CD8-positive, alpha-beta memory T cell (primary cell): ENCODE measurements around the gene LMTK3. TPM values are rescaled to one million over a fixed set of nuclear protein-coding genes. Genes with fewer than 3 reads are reported as not detected.

ENCODE experiments used
- CTCF ChIA-PET: fragments of 350-600 bp; sonication (Branson Sonifier 250); formaldehyde crosslinking; loops from one replicate; lab custom pipeline; 2021; ENCODE audit warnings: antibody characterized with exemption; lab: Charles Lee
- POLR2A ChIA-PET: fragments of 350-600 bp; sonication (Branson Sonifier 250); formaldehyde crosslinking; loops from one replicate; lab custom pipeline; 2021; ENCODE audit warnings: antibody characterized with exemption; lab: Charles Lee
- DNase-seq, 5 donors: peaks; one replicate each; pipeline versions ENCODE4 v3.0.0 to v3.0.0-alpha.2; 2020 to 2022; ENCODE audit warnings: mixed read lengths in 1 of 5
- H3K27ac ChIP-seq: one replicate; pipeline ENCODE4 v1.7.0; 2013; ENCODE audit warnings: low read depth, mild to moderate bottlenecking, low read length, moderate library complexity
- H3K27me3 ChIP-seq: 2 replicates; pipeline ENCODE4 v1.7.0; 2013; ENCODE audit warnings: low read length, mild to moderate bottlenecking; ENCODE audit not compliant: insufficient read depth, poor library complexity, severe bottlenecking
- H3K36me3 ChIP-seq: 2 replicates; pipeline ENCODE4 v1.7.0; 2013; ENCODE audit warnings: mild to moderate bottlenecking, low read length, moderate library complexity; ENCODE audit not compliant: insufficient read depth
- H3K4me1 ChIP-seq: 2 replicates; pipeline ENCODE4 v1.7.0; 2013; ENCODE audit warnings: mild to moderate bottlenecking, low read length, moderate library complexity; ENCODE audit not compliant: insufficient read depth
- H3K4me3 ChIP-seq: 2 replicates; pipeline ENCODE4 v1.7.0; 2013; ENCODE audit warnings: mild to moderate bottlenecking, low read length
- H3K9me3 ChIP-seq: 2 replicates; pipeline ENCODE4 v1.7.0; 2013; ENCODE audit warnings: mild to moderate bottlenecking, low read length
- H3K27ac Mint-ChIP-seq, 8 donors: one replicate each; pipeline ENCODE4 v1.8.0; 2020 to 2021; ENCODE audit warnings: mixed read lengths in 8 of 8, mild to moderate bottlenecking in 6 of 8, inconsistent platforms in 3 of 8, moderate library complexity in 3 of 8
- H3K27me3 Mint-ChIP-seq, 2 donors: one replicate each; pipeline ENCODE4 v1.8.0; 2020 to 2021; ENCODE audit warnings: mixed read lengths in 2 of 2, mild to moderate bottlenecking in 1 of 2, moderate library complexity in 1 of 2
- H3K36me3 Mint-ChIP-seq, 3 donors: one replicate each; pipeline ENCODE4 v1.8.0; 2020 to 2021; ENCODE audit warnings: mixed read lengths in 3 of 3, inconsistent platforms in 1 of 3, mild to moderate bottlenecking in 1 of 3
- H3K4me1 Mint-ChIP-seq, 3 donors: one replicate each; pipeline ENCODE4 v1.8.0; 2020 to 2021; ENCODE audit warnings: mixed read lengths in 3 of 3, inconsistent platforms in 1 of 3, mild to moderate bottlenecking in 1 of 3
- H3K4me3 Mint-ChIP-seq, 7 donors: one replicate each; pipeline ENCODE4 v1.8.0; 2020 to 2021; ENCODE audit warnings: mixed read lengths in 7 of 7, mild to moderate bottlenecking in 6 of 7, moderate library complexity in 4 of 7, inconsistent platforms in 2 of 7
- H3K9me3 Mint-ChIP-seq, 5 donors: one replicate each; pipeline ENCODE4 v1.8.0; 2020 to 2022; ENCODE audit warnings: mixed read lengths in 5 of 5, mild to moderate bottlenecking in 3 of 5, moderate library complexity in 2 of 5, inconsistent platforms in 1 of 5
- polyA plus RNA-seq: library from polyadenylated mRNA; unstranded; fragments of 300-500 nt; fragmentation: Illumina TruSeq; gene quantifications from one replicate; pipeline ENCODE4 v1.2.3, GENCODE V29; 2021
- total RNA-seq, 2 experiments: library from RNA; stranded (reverse); gene quantifications; one replicate each; pipeline ENCODE4 v1.2.3, GENCODE V29; 2021

The LMTK3 gene
- total and polyA plus RNA-seq, 3 experiments from 2014 or later: 4.6 to 4.7 TPM; not detected in 1

GRCh38 chr19:48499316-48500090 is 12.1 kb downstream of the LMTK3 start:
- H3K9me3 ChIP-seq: no peaks in the 10 kb centered on the region
- H3K4me3 Mint-ChIP-seq: peak overlapping the region in 1 of 7 donors; percentile 39
- CTCF ChIA-PET: interaction anchor here (1.8 kb wide), 1 partner anchor 10 kb away, joined by 6 read pairs; no protein-coding TSS in a partner anchor
- POLR2A ChIA-PET: no interaction called here
- H3K4me1 Mint-ChIP-seq: peaks cover 5 to 23% (median 18%) of the 10 kb centered on the region in 3 donors
- no peaks in the 10 kb centered on the region for H3K36me3 ChIP-seq
- H3K27me3 ChIP-seq: no peaks in the 10 kb centered on the region
- H3K4me3 ChIP-seq: no peak overlapping the region
- H3K4me1 ChIP-seq: peaks cover 7% of the 10 kb centered on the region
- peak overlapping the region in 1 of 8 donors; percentile 17 for H3K27ac Mint-ChIP-seq
- no peaks in the 10 kb centered on the region for H3K9me3 Mint-ChIP-seq
- peaks cover 0 to 3% (median 0%) of the 10 kb centered on the region in 3 donors for H3K36me3 Mint-ChIP-seq
- no peak for DNase-seq
- H3K27ac ChIP-seq: no peak overlapping the region
- peaks cover 20 to 26% of the 10 kb centered on the region in 2 donors for H3K27me3 Mint-ChIP-seq

- Mint-ChIP-seq H3K27ac (no peak overlapping the region), H3K4me1 (peaks cover 5 to 28% (median 22%) of the 10 kb centered on the region in 3 donors), H3K36me3 (peaks cover 0 to 3% (median 0%) of the 10 kb centered on the region in 3 donors), H3K27me3 (peaks cover 24 to 31% of the 10 kb centered on the region in 2 donors), H3K9me3 (no peaks in the 10 kb centered on the region), H3K4me3 (no peak overlapping the region)
- Histone ChIP-seq H3K9me3 (no peaks in the 10 kb centered on the region), H3K27ac (no peak overlapping the region), H3K4me3 (no peak overlapping the region), H3K27me3 (no peaks in the 10 kb centered on the region), H3K36me3 (no peaks in the 10 kb centered on the region), H3K4me1 (peaks cover 13% of the 10 kb centered on the region)
- ChIA-PET POLR2A (no interaction called here), CTCF (interaction anchor here (1.0 kb wide), 1 partner anchor 9 kb away, joined by 3 read pairs; no protein-coding TSS in a partner anchor)
- DNase-seq: no peak
These were observed 12.9 kb downstream of the LMTK3 start for GRCh38 chr19:48498595-48499311.

GRCh38 chr19:48497728-48498594 is 13.7 kb downstream of the LMTK3 start:
- H3K27me3 Mint-ChIP-seq: peaks cover 24 to 30% of the 10 kb centered on the region in 2 donors
- H3K4me1 Mint-ChIP-seq: peaks cover 5 to 29% (median 23%) of the 10 kb centered on the region in 3 donors
- ChIA-PET POLR2A (no interaction called here), CTCF (interaction anchor here (1.0 kb wide), 1 partner anchor 8 kb away, joined by 3 read pairs; no protein-coding TSS in a partner anchor)
- Histone ChIP-seq H3K27ac (no peak overlapping the region), H3K4me1 (peaks cover 13% of the 10 kb centered on the region), H3K4me3 (no peak overlapping the region), H3K9me3 (no peaks in the 10 kb centered on the region), H3K27me3 (no peaks in the 10 kb centered on the region), H3K36me3 (no peaks in the 10 kb centered on the region)
- DNase-seq: no peak
- H3K36me3 Mint-ChIP-seq: peaks cover 0 to 3% (median 0%) of the 10 kb centered on the region in 3 donors
- H3K27ac Mint-ChIP-seq: peak overlapping the region in 1 of 8 donors; percentile 29
- no peak overlapping the region for H3K4me3 Mint-ChIP-seq
- H3K9me3 Mint-ChIP-seq: no peaks in the 10 kb centered on the region

- Mint-ChIP-seq H3K36me3 (peaks cover 0 to 3% (median 0%) of the 10 kb centered on the region in 3 donors), H3K9me3 (no peaks in the 10 kb centered on the region), H3K27me3 (peaks cover 31 to 34% of the 10 kb centered on the region in 2 donors), H3K4me3 (peak overlapping the region in 1 of 7 donors; percentile 37), H3K27ac (peak overlapping the region in 2 of 8 donors; percentile 22 to 90), H3K4me1 (peaks cover 12 to 30% (median 30%) of the 10 kb centered on the region in 3 donors)
- Histone ChIP-seq H3K27ac (no peak overlapping the region), H3K4me3 (no peak overlapping the region), H3K4me1 (peaks cover 22% of the 10 kb centered on the region), H3K9me3 (no peaks in the 10 kb centered on the region), H3K36me3 (no peaks in the 10 kb centered on the region), H3K27me3 (no peaks in the 10 kb centered on the region)
- DNase-seq: no peak
- ChIA-PET POLR2A (no interaction called here), CTCF (interaction anchor here (0.9 kb wide), 1 partner anchor 9 kb away, joined by 3 read pairs; no protein-coding TSS in a partner anchor)
These were observed 14.5 kb downstream of the LMTK3 start for GRCh38 chr19:48496959-48497727.

- no peak for DNase-seq
- Mint-ChIP-seq H3K27me3 (peaks cover 35 to 37% of the 10 kb centered on the region in 2 donors), H3K36me3 (peaks cover 0 to 2% (median 0%) of the 10 kb centered on the region in 3 donors), H3K4me1 (peaks cover 19 to 35% (median 34%) of the 10 kb centered on the region in 3 donors), H3K27ac (peak overlapping the region in 3 of 8 donors; percentile 3 to 76 (median 57)), H3K4me3 (peak overlapping the region in 4 of 7 donors; percentile 36 to 60 (median 52)), H3K9me3 (no peaks in the 10 kb centered on the region)
- H3K36me3 ChIP-seq: no peaks in the 10 kb centered on the region
- no peaks in the 10 kb centered on the region for H3K9me3 ChIP-seq
- ChIA-PET POLR2A (no interaction called here), CTCF (interaction anchor here (0.8 to 1.7 kb wide), 4 partner anchors 11 to 94 kb away, joined by 3 to 5 read pairs (median 4); no protein-coding TSS in a partner anchor)
- H3K4me3 ChIP-seq: no peak overlapping the region
- no peak overlapping the region for H3K27ac ChIP-seq
- peaks cover 28% of the 10 kb centered on the region for H3K4me1 ChIP-seq
- peaks cover 3% of the 10 kb centered on the region for H3K27me3 ChIP-seq
These were observed 16.2 kb downstream of the LMTK3 start for GRCh38 chr19:48495396-48495795.

GRCh38 chr19:48493718-48494401 is 17.8 kb downstream of the LMTK3 start:
- no peaks in the 10 kb centered on the region for H3K36me3 ChIP-seq
- peak overlapping the region; percentile 65 to 90 (median 72) for H3K4me3 Mint-ChIP-seq
- no peaks in the 10 kb centered on the region for H3K9me3 ChIP-seq
- CTCF ChIA-PET: interaction anchor here (0.7 to 1.8 kb wide), 7 partner anchors 12 to 126 kb away, joined by 3 to 7 read pairs (median 3); partner anchors contain the start of gene SPHK2
- H3K27me3 ChIP-seq: peaks cover 4% of the 10 kb centered on the region
- H3K27ac Mint-ChIP-seq: peak overlapping the region in 1 of 8 donors; percentile 47
- H3K27ac ChIP-seq: no peak overlapping the region
- no peak overlapping the region for H3K4me3 ChIP-seq
- DNase-seq: no peak
- peaks cover 34 to 35% of the 10 kb centered on the region in 2 donors for H3K27me3 Mint-ChIP-seq
- H3K4me1 ChIP-seq: peaks cover 37% of the 10 kb centered on the region
- POLR2A ChIA-PET: interaction anchor here (1.1 to 1.6 kb wide), 2 partner anchors 20 to 24 kb away, joined by 3 to 4 read pairs; no protein-coding TSS in a partner anchor
- H3K4me1 Mint-ChIP-seq: peaks cover 20 to 41% (median 37%) of the 10 kb centered on the region in 3 donors
- H3K36me3 Mint-ChIP-seq: no peaks in the 10 kb centered on the region
- H3K9me3 Mint-ChIP-seq: no peaks in the 10 kb centered on the region
